Ishikawa (cell line): ENCODE data around the gene OVOL2.

Source experiments
- CEBPB ChIP-seq: IDR thresholded peaks from 2 replicates; pipeline ENCODE4 v1.6.1; 2012
- EGR1 ChIP-seq: IDR thresholded peaks from 2 replicates; pipeline ENCODE4 v1.6.1; 2012
- EP300 ChIP-seq: IDR thresholded peaks from 2 replicates; pipeline ENCODE4 v1.6.1; 2012; ENCODE audit warnings: borderline replicate concordance
- MAX ChIP-seq: IDR thresholded peaks from 2 replicates; pipeline ENCODE4 v1.6.1; 2012
- REST ChIP-seq: IDR thresholded peaks from 2 replicates; pipeline ENCODE4 v1.6.1; 2012; ENCODE audit warnings: low read depth, mild to moderate bottlenecking
- TEAD4 ChIP-seq: IDR thresholded peaks from 2 replicates; pipeline ENCODE4 v1.6.1; 2012
- USF1 ChIP-seq: IDR thresholded peaks from 2 replicates; pipeline ENCODE4 v1.6.1; 2012
- YY1 ChIP-seq: IDR thresholded peaks from 2 replicates; pipeline ENCODE4 v1.6.1; 2012; ENCODE audit warnings: low read depth

- TF ChIP-seq CEBPB: no peak
- no peak for TF ChIP-seq EGR1
- TF ChIP-seq TEAD4: no peak
- no peak for TF ChIP-seq EP300
- no peak for TF ChIP-seq YY1
- TF ChIP-seq REST: no peak
- TF ChIP-seq MAX: no peak
- TF ChIP-seq USF1: no peak
Observed at GRCh38 chr20:18059603-18060002, 1.9 kb upstream of the OVOL2 start.
